IMR-90 (cell line): ENCODE data around the gene SLC40A1.

Experiments
- CEBPB ChIP-seq: IDR thresholded peaks from 2 replicates; pipeline ENCODE4 v1.6.1; 2012; ENCODE audit warnings: low read depth, low read length, improper control_type of control experiment
- FOS ChIP-seq: fragments of 150-350 bp; IDR thresholded peaks from 2 replicates; pipeline ENCODE4 v1.6.1; 2016; ENCODE audit warnings: low read depth, low read length
- TF ChIP-seq, protein P1 (sequence below): conservative IDR thresholded peaks from 2 replicates; pipeline ENCODE4 v1.5.1; 2012; ENCODE audit warnings: mild to moderate bottlenecking, low read depth, low read length, improper control_type of control experiment
- TF ChIP-seq, protein P2 (sequence below): fragments of 150-350 bp; IDR thresholded peaks from 2 replicates; pipeline ENCODE4 v1.6.1; 2016; ENCODE audit warnings: low read depth, mild to moderate bottlenecking, low read length, moderate library complexity, borderline replicate concordance

DNA sequence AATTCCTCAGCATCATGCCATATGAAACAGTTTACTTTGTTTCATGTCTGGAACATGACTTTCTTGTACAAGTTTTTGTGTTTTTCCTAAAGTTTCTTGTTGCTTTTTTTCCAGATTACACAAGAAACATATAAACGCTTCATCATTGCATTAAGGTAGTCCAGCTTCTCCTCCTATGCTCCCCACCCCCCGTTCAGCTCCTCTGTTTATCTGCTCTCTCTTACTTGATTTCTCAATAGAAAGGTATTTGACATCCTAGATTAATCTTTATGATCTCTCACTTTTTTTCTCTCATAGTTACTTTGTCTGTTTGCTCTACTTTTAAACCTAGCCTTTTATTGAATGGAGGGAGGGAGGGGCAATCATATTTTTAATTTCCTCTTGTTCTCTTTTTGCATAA is 25.4 kb downstream of the SLC40A1 start:
- TF ChIP-seq, protein P1, sequence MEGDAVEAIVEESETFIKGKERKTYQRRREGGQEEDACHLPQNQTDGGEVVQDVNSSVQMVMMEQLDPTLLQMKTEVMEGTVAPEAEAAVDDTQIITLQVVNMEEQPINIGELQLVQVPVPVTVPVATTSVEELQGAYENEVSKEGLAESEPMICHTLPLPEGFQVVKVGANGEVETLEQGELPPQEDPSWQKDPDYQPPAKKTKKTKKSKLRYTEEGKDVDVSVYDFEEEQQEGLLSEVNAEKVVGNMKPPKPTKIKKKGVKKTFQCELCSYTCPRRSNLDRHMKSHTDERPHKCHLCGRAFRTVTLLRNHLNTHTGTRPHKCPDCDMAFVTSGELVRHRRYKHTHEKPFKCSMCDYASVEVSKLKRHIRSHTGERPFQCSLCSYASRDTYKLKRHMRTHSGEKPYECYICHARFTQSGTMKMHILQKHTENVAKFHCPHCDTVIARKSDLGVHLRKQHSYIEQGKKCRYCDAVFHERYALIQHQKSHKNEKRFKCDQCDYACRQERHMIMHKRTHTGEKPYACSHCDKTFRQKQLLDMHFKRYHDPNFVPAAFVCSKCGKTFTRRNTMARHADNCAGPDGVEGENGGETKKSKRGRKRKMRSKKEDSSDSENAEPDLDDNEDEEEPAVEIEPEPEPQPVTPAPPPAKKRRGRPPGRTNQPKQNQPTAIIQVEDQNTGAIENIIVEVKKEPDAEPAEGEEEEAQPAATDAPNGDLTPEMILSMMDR: no peak
- TF ChIP-seq, protein P2, sequence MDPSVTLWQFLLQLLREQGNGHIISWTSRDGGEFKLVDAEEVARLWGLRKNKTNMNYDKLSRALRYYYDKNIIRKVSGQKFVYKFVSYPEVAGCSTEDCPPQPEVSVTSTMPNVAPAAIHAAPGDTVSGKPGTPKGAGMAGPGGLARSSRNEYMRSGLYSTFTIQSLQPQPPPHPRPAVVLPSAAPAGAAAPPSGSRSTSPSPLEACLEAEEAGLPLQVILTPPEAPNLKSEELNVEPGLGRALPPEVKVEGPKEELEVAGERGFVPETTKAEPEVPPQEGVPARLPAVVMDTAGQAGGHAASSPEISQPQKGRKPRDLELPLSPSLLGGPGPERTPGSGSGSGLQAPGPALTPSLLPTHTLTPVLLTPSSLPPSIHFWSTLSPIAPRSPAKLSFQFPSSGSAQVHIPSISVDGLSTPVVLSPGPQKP: no peak
- TF ChIP-seq FOS (no peak), CEBPB (no peak)
